ENCODE results near the gene MGAT2. TPM values are rescaled to one million over a fixed set of nuclear protein-coding genes. Genes with fewer than 3 reads are reported as not detected.
"Not testable (repeated sequence)": the region's sequence is repeated elsewhere in the genome, so short reads cannot be mapped to it uniquely, and the experiment has no call there.

The MGAT2 gene
- total RNA-seq, 4 donors from 2014 or later, result 23.8 to 26.7 (median 25.6) TPM

DNA sequence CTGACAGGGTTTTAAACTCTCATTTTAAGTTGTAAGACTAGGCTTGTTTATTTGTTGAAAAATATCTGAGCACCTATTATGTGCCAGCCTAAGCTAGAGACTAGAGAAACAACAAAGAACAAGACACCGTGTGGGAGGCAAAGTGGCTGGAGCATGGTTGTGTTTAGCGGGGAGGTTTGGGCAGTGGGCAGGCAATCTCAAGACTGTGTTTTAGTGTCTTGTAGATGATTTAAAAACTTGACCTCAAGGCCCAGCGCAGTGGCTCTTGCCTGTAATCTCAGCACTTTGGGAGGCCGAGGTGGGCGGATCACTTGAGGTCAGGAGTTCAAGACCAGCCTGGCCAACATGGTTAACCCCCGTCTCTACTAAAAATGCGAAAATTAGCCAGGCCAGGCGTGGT lies 7.9 kb upstream of the MGAT2 start:
- H3K9me3 ChIP-seq, result no peaks in the 10 kb centered on the region
- H3K27me3 ChIP-seq, result no peaks in the 10 kb centered on the region
- WGBS, 2 donors, result 91 to 94% methylated on average over 8 of the region's 8 CpGs
- no peak for TF ChIP-seq POLR2A (IDR thresholded peaks at IDR 0.05)
- TF ChIP-seq, protein P1, sequence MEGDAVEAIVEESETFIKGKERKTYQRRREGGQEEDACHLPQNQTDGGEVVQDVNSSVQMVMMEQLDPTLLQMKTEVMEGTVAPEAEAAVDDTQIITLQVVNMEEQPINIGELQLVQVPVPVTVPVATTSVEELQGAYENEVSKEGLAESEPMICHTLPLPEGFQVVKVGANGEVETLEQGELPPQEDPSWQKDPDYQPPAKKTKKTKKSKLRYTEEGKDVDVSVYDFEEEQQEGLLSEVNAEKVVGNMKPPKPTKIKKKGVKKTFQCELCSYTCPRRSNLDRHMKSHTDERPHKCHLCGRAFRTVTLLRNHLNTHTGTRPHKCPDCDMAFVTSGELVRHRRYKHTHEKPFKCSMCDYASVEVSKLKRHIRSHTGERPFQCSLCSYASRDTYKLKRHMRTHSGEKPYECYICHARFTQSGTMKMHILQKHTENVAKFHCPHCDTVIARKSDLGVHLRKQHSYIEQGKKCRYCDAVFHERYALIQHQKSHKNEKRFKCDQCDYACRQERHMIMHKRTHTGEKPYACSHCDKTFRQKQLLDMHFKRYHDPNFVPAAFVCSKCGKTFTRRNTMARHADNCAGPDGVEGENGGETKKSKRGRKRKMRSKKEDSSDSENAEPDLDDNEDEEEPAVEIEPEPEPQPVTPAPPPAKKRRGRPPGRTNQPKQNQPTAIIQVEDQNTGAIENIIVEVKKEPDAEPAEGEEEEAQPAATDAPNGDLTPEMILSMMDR (IDR thresholded peaks at IDR 0.05), result no peak
- no peak for DNase-seq
- no peak overlapping the region for H3K27ac ChIP-seq
- H3K4me1 ChIP-seq, result no peaks in the 10 kb centered on the region
- H3K4me3 ChIP-seq (replicated peaks in 1 of 3), result no peak overlapping the region
- intact Hi-C loops (cut with DNase I), result no loop called here
- peaks cover 0 to 3% of the 10 kb centered on the region in 2 donors for H3K36me3 ChIP-seq

DNA sequence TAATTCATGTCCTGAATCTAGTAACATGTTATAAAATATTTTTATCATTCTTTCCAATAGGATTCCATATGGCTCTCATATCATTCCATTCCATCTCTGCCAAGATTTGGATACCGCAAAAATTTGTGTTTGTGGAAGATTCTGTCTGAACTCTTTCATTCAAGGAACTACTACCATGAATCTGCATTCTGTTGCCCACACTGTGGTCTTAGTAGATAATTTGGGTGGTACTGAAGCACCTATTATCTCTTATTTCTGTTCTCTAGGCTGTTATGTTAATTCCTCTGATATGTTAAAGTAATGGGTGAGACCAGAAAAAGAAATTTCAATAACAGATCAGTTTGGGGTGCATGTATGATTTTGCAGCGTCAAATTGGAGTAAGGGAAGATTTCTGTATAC lies 6.4 kb upstream of the MGAT2 start:
- peaks cover 6 to 16% of the 10 kb centered on the region in 2 donors for H3K36me3 ChIP-seq
- peaks cover 0 to under 1% of the 10 kb centered on the region in 2 donors for H3K4me1 ChIP-seq
- no peaks in the 10 kb centered on the region for H3K9me3 ChIP-seq
- H3K27me3 ChIP-seq, result no peaks in the 10 kb centered on the region
- DNase-seq, result no peak
- TF ChIP-seq, protein P1 (IDR thresholded peaks at IDR 0.05), result no peak
- no peak for TF ChIP-seq POLR2A (IDR thresholded peaks at IDR 0.05)
- intact Hi-C loops (cut with DNase I), result no loop called here
- H3K27ac ChIP-seq, result no peak overlapping the region
- 96 to 97% methylated on average over 2 of the region's 2 CpGs for WGBS, 2 donors
- H3K4me3 ChIP-seq (replicated peaks in 1 of 3), result no peak overlapping the region

DNA sequence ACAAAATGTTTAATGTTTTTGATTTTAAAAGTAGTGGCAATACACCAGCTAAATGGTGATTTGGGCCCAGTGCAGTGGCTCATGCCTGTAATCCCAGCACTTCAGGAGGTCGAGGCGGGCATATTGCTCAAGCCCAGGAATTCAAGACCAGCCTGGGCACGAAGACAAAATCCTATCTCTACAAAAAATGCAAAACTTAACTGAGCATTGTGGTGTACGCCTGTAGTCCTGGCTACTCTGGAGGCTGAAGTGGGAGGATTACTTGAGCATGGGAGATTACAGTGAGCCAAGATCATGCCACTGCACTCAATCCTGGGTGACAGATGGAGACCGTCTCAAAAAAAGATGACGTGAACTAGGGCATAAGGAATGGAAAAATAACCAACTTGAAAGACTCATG lies 4.8 kb upstream of the MGAT2 start:
- no peaks in the 10 kb centered on the region for H3K9me3 ChIP-seq
- H3K27me3 ChIP-seq, result no peaks in the 10 kb centered on the region
- peaks cover 0 to 4% of the 10 kb centered on the region in 2 donors for H3K4me1 ChIP-seq
- intact Hi-C loops (cut with DNase I), result no loop called here
- 95 to 97% methylated on average over 6 of the region's 6 CpGs for WGBS, 2 donors
- no peak overlapping the region for H3K4me3 ChIP-seq (replicated peaks in 1 of 3)
- H3K36me3 ChIP-seq, result peaks cover 6 to 16% of the 10 kb centered on the region in 2 donors
- TF ChIP-seq, protein P1 (IDR thresholded peaks at IDR 0.05), result no peak
- no peak for TF ChIP-seq POLR2A (IDR thresholded peaks at IDR 0.05)
- no peak overlapping the region for H3K27ac ChIP-seq
- no peak for DNase-seq

DNA sequence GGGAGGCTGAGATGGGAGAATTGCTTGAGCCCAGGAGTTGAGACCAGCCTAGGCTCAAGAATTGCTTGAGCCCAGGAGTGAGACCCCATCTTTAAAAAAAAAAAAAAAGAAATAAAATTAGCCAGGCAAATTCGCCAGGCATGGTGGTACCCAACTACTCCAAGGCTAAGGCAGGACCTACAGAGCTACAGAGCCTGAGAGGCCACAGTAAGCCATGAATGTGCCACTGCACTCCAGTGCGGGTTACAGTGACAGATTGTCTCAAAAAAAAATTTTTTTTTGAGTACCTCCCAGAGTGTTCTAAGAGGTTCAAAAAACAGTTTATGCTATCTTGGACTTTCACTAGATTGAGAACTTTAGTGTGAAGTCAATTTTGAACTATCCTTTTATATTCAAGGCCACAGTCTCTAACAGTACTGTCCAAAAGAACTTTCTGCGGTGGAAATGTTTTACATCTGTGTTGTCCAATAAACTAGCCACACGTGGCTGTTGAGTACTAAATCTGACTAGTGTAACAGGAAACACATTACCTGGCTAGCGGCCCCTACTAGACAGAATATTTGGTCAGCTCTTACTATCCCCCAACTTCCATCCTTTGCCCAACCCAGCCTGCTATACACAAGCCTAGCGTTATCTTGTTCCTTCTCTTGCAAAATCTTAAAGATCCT lies 2.6 kb upstream of the MGAT2 start:
- no peak for DNase-seq
- no peak overlapping the region for H3K27ac ChIP-seq
- H3K4me1 ChIP-seq, result peaks cover 18 to 20% of the 10 kb centered on the region in 2 donors
- no peaks in the 10 kb centered on the region for H3K27me3 ChIP-seq
- no peak overlapping the region for H3K4me3 ChIP-seq (replicated peaks in 1 of 3)
- WGBS, 2 donors, result 89 to 94% methylated on average over 6 of the region's 6 CpGs
- H3K9me3 ChIP-seq, result no peaks in the 10 kb centered on the region
- TF ChIP-seq, protein P1 (IDR thresholded peaks at IDR 0.05), result no peak
- TF ChIP-seq POLR2A (IDR thresholded peaks at IDR 0.05), result no peak
- H3K36me3 ChIP-seq, result peaks cover 6 to 16% of the 10 kb centered on the region in 2 donors
- intact Hi-C loops (cut with DNase I), result no loop called here

DNA sequence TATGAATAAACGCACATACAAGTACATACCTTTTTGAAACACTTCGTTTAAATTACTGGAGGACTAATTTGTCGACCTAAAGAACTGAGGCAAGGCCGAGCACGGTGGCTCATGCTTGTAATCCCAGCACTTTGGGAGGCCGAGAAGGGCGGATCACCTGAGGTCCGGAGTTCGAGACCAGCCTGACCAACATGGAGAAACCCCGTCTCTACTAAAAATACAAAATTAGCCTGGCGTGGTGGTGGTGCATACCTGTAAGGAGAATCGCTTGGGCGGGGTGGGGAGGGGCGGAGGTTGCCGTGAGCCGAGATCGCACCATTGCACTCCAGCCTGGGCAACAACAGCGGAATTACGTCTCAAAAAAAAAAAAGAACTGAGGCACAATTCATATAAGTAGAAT lies 1.3 kb upstream of the MGAT2 start:
- 64 to 65% methylated on average over 18 to 19 of the region's 19 CpGs for WGBS, 2 donors
- H3K27ac ChIP-seq; H3K27me3 ChIP-seq; intact Hi-C loops (cut with DNase I); DNase-seq; H3K9me3 ChIP-seq: not testable (repeated sequence)
- Histone ChIP-seq H3K4me3 (replicated peaks in 1 of 3) (peak overlapping the region in 1 of 3 donors; percentile 67), H3K4me1 (peaks cover 28 to 33% of the 10 kb centered on the region in 2 donors), H3K36me3 (peaks cover 6 to 16% of the 10 kb centered on the region in 2 donors)
